ENCODE data around the gene KPRP.

GRCh38 chr1:152761609-152762213 is 3.9 kb downstream of the KPRP start:
- TF ChIP-seq YY1 (IDR thresholded peaks at IDR 0.05; ENCODE audit: insufficient read depth, insufficient read length) (no peak), SUZ12 (IDR thresholded peaks at IDR 0.05; ENCODE audit: extremely low read depth, insufficient read depth, insufficient read length) (no peak), ZNF274 (IDR thresholded peaks at IDR 0.05; ENCODE audit: low read depth, low read length) (no peak)

Data from NT2/D1 (cell line).